ENCODE measurements around the gene RARRES1.

RARRES1 gene

GRCh38 chr3:158731938-158732855 is at the start of gene RARRES1:
Gene RARRES1, minus strand, starts transcription at chr3:158732457. Its CDS starts 42 bp downstream, at chr3:158732415.
- no peak for DNase-seq (ENCODE audit: low read depth, low spot score)

GRCh38 chr3:158781849-158782248 is 49.6 kb upstream of the RARRES1 start:
- no peak for DNase-seq (ENCODE audit: low read depth, low spot score)

- DNase-seq (ENCODE audit: low read depth, low spot score), result no peak
These were observed 48.9 kb upstream of the RARRES1 start for GRCh38 chr3:158781191-158781590.

- DNase-seq (ENCODE audit: low read depth, low spot score), result no peak
These were observed 48.5 kb upstream of the RARRES1 start for GRCh38 chr3:158780766-158781165.

GRCh38 chr3:158777161-158777873 is 45.1 kb upstream of the RARRES1 start:
- no peak for DNase-seq (ENCODE audit: low read depth, low spot score)

- no peak for DNase-seq (ENCODE audit: low read depth, low spot score)
These were observed 44.3 kb upstream of the RARRES1 start for GRCh38 chr3:158776531-158776930.

- no peak for DNase-seq (ENCODE audit: low read depth, low spot score)
These were observed 43.5 kb upstream of the RARRES1 start for GRCh38 chr3:158775426-158776410.

- DNase-seq (ENCODE audit: low read depth, low spot score), result no peak
These were observed 42.7 kb upstream of the RARRES1 start for GRCh38 chr3:158774965-158775364.

- no peak for DNase-seq (ENCODE audit: low read depth, low spot score)
These were observed 41.9 kb upstream of the RARRES1 start for GRCh38 chr3:158773845-158774830.

GRCh38 chr3:158773166-158773565 is 40.9 kb upstream of the RARRES1 start:
- DNase-seq (ENCODE audit: low read depth, low spot score), result no peak

GRCh38 chr3:158771982-158772381 is 39.7 kb upstream of the RARRES1 start:
- DNase-seq (ENCODE audit: low read depth, low spot score), result no peak

- no peak for DNase-seq (ENCODE audit: low read depth, low spot score)
These were observed 39.3 kb upstream of the RARRES1 start for GRCh38 chr3:158771577-158771976.

- DNase-seq (ENCODE audit: low read depth, low spot score), result no peak
These were observed 38.6 kb upstream of the RARRES1 start for GRCh38 chr3:158770741-158771350.

- DNase-seq (ENCODE audit: low read depth, low spot score), result no peak
These were observed 37.9 kb upstream of the RARRES1 start for GRCh38 chr3:158769952-158770740.

- no peak for DNase-seq (ENCODE audit: low read depth, low spot score)
These were observed 37.3 kb upstream of the RARRES1 start for GRCh38 chr3:158769549-158769948.

- peak; percentile 60 for DNase-seq (ENCODE audit: low read depth, low spot score)
These were observed 36.8 kb upstream of the RARRES1 start for GRCh38 chr3:158768881-158769543.

GRCh38 chr3:158768361-158768787 is 36.1 kb upstream of the RARRES1 start:
- peak; percentile 21 for DNase-seq (ENCODE audit: low read depth, low spot score)

GRCh38 chr3:158766364-158766763 is 34.1 kb upstream of the RARRES1 start:
- DNase-seq (ENCODE audit: low read depth, low spot score), result no peak

Measured in brain pericyte (primary cell).